H1 (cell line): ENCODE data around the gene CFP. TPM values are rescaled to one million over a fixed set of nuclear protein-coding genes. Genes with fewer than 3 reads are reported as not detected.

Experiments
- BACH1 ChIP-seq: IDR thresholded peaks from 2 replicates; pipeline ENCODE4 v1.6.1; 2012; ENCODE audit warnings: low read length, improper control_type of control experiment
- EGR1 ChIP-seq: IDR thresholded peaks from 2 replicates; pipeline ENCODE4 v1.6.1; 2011; ENCODE audit warnings: low read depth, low read length, borderline replicate concordance
- polyA plus RNA-seq, 7 experiments: library from polyadenylated mRNA; depleted of rRNA in 3 of 7; stranded (reverse) in 5 of 7; unstranded in 2 of 7; fragments of >200 nt in 5 of 7; fragments of 200-250 nt in 2 of 7; gene quantifications; 1 replicate in 5 of 7; 2 replicates in 1 of 7; 4 replicates in 1 of 7; pipeline versions ENCODE4 v1.2.1 to v1.2.3, GENCODE V29; 2011 to 2013; ENCODE audit warnings: missing spikeins in 2 of 7, mixed read lengths in 2 of 7
- total RNA-seq: library from RNA; stranded (reverse); fragmentation: NEBNext Ultra II Directional; extraction: Animal tissue kit (Norgen Biotek cat#: 25700); gene quantifications from 2 replicates; pipeline ENCODE4 v1.2.1, GENCODE V29; 2021
- TF ChIP-seq, protein P1 (sequence below), 3 experiments: IDR thresholded peaks; 1 replicate in 2 of 3; 2 replicates in 1 of 3; pipeline versions ENCODE4 v1.5.1 to v1.6.1; 2011; ENCODE audit warnings: low read length in 3 of 3, mild to moderate bottlenecking in 3 of 3, inconsistent platforms in 2 of 3, low read depth in 1 of 3, moderate library complexity in 1 of 3; ENCODE audit not compliant: insufficient read depth in 1 of 3; ENCODE audit errors: control extremely low read depth in 1 of 3
- TF ChIP-seq, protein P2 (sequence below): fragments of 300-600 bp; sonication (generic); IDR thresholded peaks from 2 replicates; pipeline ENCODE4 v1.7.1; 2012; ENCODE audit warnings: low read length, moderate library complexity, mild to moderate bottlenecking, inconsistent platforms; ENCODE audit not compliant: insufficient replicate concordance

The CFP gene
- total and polyA plus RNA-seq, 2 of the 8 experiments (the other 6 are each of a cell fraction or from before 2014, with no cell fraction given), result 0.76 to 2.2 TPM

DNA sequence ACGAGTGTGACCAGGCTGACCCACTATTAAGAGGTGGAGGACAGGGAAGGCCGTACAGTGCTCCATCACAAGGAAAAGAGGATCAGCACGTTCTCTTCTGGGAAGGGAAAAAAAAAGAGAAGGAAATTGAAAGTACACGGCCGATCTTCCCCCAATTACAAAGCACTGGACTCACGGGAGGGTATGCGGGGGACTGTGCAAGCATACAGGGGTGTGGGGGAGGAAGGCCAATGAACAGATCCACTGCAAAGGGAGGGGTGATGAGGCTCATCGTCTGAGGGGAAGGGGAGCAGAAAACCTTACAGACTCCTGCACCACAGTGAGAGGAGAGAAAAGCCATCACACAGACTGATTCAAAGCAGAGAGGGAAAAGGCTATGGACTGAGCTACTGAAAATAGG lies 19.5 kb upstream of the CFP start (continued):
- TF ChIP-seq, protein P1, sequence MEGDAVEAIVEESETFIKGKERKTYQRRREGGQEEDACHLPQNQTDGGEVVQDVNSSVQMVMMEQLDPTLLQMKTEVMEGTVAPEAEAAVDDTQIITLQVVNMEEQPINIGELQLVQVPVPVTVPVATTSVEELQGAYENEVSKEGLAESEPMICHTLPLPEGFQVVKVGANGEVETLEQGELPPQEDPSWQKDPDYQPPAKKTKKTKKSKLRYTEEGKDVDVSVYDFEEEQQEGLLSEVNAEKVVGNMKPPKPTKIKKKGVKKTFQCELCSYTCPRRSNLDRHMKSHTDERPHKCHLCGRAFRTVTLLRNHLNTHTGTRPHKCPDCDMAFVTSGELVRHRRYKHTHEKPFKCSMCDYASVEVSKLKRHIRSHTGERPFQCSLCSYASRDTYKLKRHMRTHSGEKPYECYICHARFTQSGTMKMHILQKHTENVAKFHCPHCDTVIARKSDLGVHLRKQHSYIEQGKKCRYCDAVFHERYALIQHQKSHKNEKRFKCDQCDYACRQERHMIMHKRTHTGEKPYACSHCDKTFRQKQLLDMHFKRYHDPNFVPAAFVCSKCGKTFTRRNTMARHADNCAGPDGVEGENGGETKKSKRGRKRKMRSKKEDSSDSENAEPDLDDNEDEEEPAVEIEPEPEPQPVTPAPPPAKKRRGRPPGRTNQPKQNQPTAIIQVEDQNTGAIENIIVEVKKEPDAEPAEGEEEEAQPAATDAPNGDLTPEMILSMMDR (IDR thresholded peaks at IDR 0.05; ENCODE audit: control extremely low read depth in 1 of 3, insufficient read depth in 1 of 3, low read depth in 1 of 3, low read length in 3 of 3), result no peak
- TF ChIP-seq EGR1 (no peak), BACH1 (no peak)
- TF ChIP-seq, protein P2, sequence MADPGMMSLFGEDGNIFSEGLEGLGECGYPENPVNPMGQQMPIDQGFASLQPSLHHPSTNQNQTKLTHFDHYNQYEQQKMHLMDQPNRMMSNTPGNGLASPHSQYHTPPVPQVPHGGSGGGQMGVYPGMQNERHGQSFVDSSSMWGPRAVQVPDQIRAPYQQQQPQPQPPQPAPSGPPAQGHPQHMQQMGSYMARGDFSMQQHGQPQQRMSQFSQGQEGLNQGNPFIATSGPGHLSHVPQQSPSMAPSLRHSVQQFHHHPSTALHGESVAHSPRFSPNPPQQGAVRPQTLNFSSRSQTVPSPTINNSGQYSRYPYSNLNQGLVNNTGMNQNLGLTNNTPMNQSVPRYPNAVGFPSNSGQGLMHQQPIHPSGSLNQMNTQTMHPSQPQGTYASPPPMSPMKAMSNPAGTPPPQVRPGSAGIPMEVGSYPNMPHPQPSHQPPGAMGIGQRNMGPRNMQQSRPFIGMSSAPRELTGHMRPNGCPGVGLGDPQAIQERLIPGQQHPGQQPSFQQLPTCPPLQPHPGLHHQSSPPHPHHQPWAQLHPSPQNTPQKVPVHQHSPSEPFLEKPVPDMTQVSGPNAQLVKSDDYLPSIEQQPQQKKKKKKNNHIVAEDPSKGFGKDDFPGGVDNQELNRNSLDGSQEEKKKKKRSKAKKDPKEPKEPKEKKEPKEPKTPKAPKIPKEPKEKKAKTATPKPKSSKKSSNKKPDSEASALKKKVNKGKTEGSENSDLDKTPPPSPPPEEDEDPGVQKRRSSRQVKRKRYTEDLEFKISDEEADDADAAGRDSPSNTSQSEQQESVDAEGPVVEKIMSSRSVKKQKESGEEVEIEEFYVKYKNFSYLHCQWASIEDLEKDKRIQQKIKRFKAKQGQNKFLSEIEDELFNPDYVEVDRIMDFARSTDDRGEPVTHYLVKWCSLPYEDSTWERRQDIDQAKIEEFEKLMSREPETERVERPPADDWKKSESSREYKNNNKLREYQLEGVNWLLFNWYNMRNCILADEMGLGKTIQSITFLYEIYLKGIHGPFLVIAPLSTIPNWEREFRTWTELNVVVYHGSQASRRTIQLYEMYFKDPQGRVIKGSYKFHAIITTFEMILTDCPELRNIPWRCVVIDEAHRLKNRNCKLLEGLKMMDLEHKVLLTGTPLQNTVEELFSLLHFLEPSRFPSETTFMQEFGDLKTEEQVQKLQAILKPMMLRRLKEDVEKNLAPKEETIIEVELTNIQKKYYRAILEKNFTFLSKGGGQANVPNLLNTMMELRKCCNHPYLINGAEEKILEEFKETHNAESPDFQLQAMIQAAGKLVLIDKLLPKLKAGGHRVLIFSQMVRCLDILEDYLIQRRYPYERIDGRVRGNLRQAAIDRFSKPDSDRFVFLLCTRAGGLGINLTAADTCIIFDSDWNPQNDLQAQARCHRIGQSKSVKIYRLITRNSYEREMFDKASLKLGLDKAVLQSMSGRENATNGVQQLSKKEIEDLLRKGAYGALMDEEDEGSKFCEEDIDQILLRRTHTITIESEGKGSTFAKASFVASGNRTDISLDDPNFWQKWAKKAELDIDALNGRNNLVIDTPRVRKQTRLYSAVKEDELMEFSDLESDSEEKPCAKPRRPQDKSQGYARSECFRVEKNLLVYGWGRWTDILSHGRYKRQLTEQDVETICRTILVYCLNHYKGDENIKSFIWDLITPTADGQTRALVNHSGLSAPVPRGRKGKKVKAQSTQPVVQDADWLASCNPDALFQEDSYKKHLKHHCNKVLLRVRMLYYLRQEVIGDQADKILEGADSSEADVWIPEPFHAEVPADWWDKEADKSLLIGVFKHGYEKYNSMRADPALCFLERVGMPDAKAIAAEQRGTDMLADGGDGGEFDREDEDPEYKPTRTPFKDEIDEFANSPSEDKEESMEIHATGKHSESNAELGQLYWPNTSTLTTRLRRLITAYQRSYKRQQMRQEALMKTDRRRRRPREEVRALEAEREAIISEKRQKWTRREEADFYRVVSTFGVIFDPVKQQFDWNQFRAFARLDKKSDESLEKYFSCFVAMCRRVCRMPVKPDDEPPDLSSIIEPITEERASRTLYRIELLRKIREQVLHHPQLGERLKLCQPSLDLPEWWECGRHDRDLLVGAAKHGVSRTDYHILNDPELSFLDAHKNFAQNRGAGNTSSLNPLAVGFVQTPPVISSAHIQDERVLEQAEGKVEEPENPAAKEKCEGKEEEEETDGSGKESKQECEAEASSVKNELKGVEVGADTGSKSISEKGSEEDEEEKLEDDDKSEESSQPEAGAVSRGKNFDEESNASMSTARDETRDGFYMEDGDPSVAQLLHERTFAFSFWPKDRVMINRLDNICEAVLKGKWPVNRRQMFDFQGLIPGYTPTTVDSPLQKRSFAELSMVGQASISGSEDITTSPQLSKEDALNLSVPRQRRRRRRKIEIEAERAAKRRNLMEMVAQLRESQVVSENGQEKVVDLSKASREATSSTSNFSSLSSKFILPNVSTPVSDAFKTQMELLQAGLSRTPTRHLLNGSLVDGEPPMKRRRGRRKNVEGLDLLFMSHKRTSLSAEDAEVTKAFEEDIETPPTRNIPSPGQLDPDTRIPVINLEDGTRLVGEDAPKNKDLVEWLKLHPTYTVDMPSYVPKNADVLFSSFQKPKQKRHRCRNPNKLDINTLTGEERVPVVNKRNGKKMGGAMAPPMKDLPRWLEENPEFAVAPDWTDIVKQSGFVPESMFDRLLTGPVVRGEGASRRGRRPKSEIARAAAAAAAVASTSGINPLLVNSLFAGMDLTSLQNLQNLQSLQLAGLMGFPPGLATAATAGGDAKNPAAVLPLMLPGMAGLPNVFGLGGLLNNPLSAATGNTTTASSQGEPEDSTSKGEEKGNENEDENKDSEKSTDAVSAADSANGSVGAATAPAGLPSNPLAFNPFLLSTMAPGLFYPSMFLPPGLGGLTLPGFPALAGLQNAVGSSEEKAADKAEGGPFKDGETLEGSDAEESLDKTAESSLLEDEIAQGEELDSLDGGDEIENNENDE, result no peak
- TF ChIP-seq, all 59 proteins: peak for 0
